ENCODE results near the gene PRKACB. TPM values are rescaled to one million over a fixed set of nuclear protein-coding genes. Genes with fewer than 3 reads are reported as not detected.

The PRKACB gene
- total and polyA plus RNA-seq, 2 experiments from 2014 or later = 14.6 to 28.0 TPM

DNA sequence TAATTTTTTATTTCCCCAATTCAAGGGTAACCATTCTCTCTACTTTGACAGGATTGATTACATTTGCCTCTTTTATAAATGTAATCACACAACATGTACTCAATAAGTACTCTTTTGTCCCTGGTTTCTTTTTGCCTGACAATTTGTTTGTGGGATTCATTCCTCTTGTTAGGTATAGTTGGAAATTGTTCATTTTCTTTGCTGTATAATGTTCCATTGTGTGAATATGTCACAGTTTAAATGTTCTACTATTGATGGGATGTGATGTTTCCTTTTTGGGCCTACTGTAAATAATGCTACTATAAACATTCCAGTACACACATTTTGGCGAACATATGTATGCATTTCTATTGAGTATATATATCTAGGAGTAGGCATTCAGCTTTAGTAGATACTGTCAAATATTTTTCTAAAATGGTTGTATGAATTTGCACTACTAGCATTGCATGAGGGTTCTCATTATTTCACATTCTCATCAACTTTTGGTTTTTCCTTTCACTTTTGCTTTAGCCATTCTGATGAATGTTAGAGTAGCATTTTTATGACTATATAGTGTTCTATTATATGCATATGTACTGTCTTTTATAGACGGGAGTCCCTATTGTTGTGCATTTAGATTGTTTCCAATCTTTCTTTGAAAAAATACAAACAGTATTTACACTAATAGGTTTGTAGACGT lies 35.0 kb upstream of the PRKACB start:
- Histone ChIP-seq H3K79me2 (replicated peaks; ENCODE audit: insufficient read depth) (no peaks in the 10 kb centered on the region), H3K36me3 (ENCODE audit: insufficient read depth) (peaks cover 6% of the 10 kb centered on the region; the same call in 1 of the 2 replicates), H3K4me1 (ENCODE audit: insufficient read depth) (peaks cover 8% of the 10 kb centered on the region), H3F3A (replicated peaks; ENCODE audit: low read depth) (no peaks in the 10 kb centered on the region), H3K9me2 (ENCODE audit: insufficient read depth) (no peaks in the 10 kb centered on the region), H3K4me2 (no peak overlapping the region), H4K20me1 (replicated peaks; ENCODE audit: insufficient read depth) (no peaks in the 10 kb centered on the region), H3K4me3 (no peak overlapping the region), H3K27ac (ENCODE audit: low read depth) (no peak overlapping the region), H3K27me3 (ENCODE audit: insufficient read depth) (no peaks in the 10 kb centered on the region), H2AFZ (no peak overlapping the region)
- Mint-ChIP-seq H3K27ac (no peak overlapping the region), H3K4me1 (peaks cover 10% of the 10 kb centered on the region), H3K9me3 (peaks cover 10% of the 10 kb centered on the region; the same call in 2 of the 3 replicates), H3K27me3 (ENCODE audit: insufficient read depth, low read depth, poor library complexity) (no peaks in the 10 kb centered on the region), H3K36me3 (ENCODE audit: low read depth) (peaks cover 23% of the 10 kb centered on the region), H3K4me3 (no peak overlapping the region)
- TF ChIP-seq EZH2phosphoT487 (IDR thresholded peaks at IDR 0.05; ENCODE audit: unreplicated experiment) = no peak
- no peak for TF ChIP-seq POLR2AphosphoS5 (IDR thresholded peaks at IDR 0.05; ENCODE audit: low read depth)
- TF ChIP-seq REST (IDR thresholded peaks at IDR 0.05; ENCODE audit: unreplicated experiment) = no peak
- TF ChIP-seq JUNB (IDR thresholded peaks at IDR 0.05; ENCODE audit: unreplicated experiment) = no peak
- TF ChIP-seq, protein P1, sequence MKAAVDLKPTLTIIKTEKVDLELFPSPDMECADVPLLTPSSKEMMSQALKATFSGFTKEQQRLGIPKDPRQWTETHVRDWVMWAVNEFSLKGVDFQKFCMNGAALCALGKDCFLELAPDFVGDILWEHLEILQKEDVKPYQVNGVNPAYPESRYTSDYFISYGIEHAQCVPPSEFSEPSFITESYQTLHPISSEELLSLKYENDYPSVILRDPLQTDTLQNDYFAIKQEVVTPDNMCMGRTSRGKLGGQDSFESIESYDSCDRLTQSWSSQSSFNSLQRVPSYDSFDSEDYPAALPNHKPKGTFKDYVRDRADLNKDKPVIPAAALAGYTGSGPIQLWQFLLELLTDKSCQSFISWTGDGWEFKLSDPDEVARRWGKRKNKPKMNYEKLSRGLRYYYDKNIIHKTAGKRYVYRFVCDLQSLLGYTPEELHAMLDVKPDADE (IDR thresholded peaks at IDR 0.05) = no peak
- no peak for TF ChIP-seq CTCF (conservative IDR thresholded peaks at IDR 0.05; ENCODE audit: low read depth in 2 of 2)
- no peak for TF ChIP-seq ZNF462 (CRISPR knock-in tag; IDR thresholded peaks at IDR 0.05)
- no peak for TF ChIP-seq NANOG (IDR thresholded peaks at IDR 0.05; ENCODE audit: borderline replicate concordance)
- TF ChIP-seq EZH2 (IDR thresholded peaks at IDR 0.05; ENCODE audit: low read depth, unreplicated experiment) = no peak
- no peak for TF ChIP-seq ZNF331 (CRISPR knock-in tag; IDR thresholded peaks at IDR 0.05; ENCODE audit: low read depth)
- no peak for TF ChIP-seq CREB1 (CRISPR knock-in tag; IDR thresholded peaks at IDR 0.05; ENCODE audit: low read depth)
- no peak for TF ChIP-seq STAT1 (IDR thresholded peaks at IDR 0.05; ENCODE audit: unreplicated experiment)
- DNase-seq (ENCODE audit: low spot score) (no peak), ATAC-seq (no peak)

Measured in GM23338 (cell line).